ENCODE results near the gene PADI3.

PADI3 gene

GRCh38 chr1:17273096-17273495 lies 24.2 kb downstream of the PADI3 start:
- Mint-ChIP-seq H3K4me1 (no peaks in the 10 kb centered on the region), H3K9me3 (no peaks in the 10 kb centered on the region), H3K4me3 (no peak overlapping the region), H3K27me3 (peaks cover 22% of the 10 kb centered on the region), H3K27ac (ENCODE audit: low read depth) (no peak overlapping the region), H3K36me3 (ENCODE audit: insufficient read depth) (no peaks in the 10 kb centered on the region)
- DNase-seq (ENCODE audit: low spot score in 2 of 2): no peak
- ATAC-seq (replicated peaks; ENCODE audit: extremely low read depth, poor library complexity, severe bottlenecking): no peak

GRCh38 chr1:17274186-17275170 lies 25.6 kb downstream of the PADI3 start:
- H3K27me3 Mint-ChIP-seq: peaks cover 34% of the 10 kb centered on the region
- ATAC-seq (replicated peaks; ENCODE audit: extremely low read depth, poor library complexity, severe bottlenecking): no peak
- H3K4me3 Mint-ChIP-seq: no peak overlapping the region
- no peaks in the 10 kb centered on the region for H3K9me3 Mint-ChIP-seq
- no peaks in the 10 kb centered on the region for H3K4me1 Mint-ChIP-seq
- no peak for DNase-seq (ENCODE audit: low spot score in 2 of 2)
- H3K27ac Mint-ChIP-seq (ENCODE audit: low read depth): no peak overlapping the region
- H3K36me3 Mint-ChIP-seq (ENCODE audit: insufficient read depth): no peaks in the 10 kb centered on the region

GRCh38 chr1:17276568-17276967 lies 27.7 kb downstream of the PADI3 start:
- H3K27ac Mint-ChIP-seq (ENCODE audit: low read depth): no peak overlapping the region
- DNase-seq (ENCODE audit: low spot score in 2 of 2): no peak
- H3K27me3 Mint-ChIP-seq: peaks cover 43% of the 10 kb centered on the region
- no peaks in the 10 kb centered on the region for H3K9me3 Mint-ChIP-seq
- H3K36me3 Mint-ChIP-seq (ENCODE audit: insufficient read depth): no peaks in the 10 kb centered on the region
- no peaks in the 10 kb centered on the region for H3K4me1 Mint-ChIP-seq
- ATAC-seq (replicated peaks; ENCODE audit: extremely low read depth, poor library complexity, severe bottlenecking): no peak
- H3K4me3 Mint-ChIP-seq: no peak overlapping the region

DNA sequence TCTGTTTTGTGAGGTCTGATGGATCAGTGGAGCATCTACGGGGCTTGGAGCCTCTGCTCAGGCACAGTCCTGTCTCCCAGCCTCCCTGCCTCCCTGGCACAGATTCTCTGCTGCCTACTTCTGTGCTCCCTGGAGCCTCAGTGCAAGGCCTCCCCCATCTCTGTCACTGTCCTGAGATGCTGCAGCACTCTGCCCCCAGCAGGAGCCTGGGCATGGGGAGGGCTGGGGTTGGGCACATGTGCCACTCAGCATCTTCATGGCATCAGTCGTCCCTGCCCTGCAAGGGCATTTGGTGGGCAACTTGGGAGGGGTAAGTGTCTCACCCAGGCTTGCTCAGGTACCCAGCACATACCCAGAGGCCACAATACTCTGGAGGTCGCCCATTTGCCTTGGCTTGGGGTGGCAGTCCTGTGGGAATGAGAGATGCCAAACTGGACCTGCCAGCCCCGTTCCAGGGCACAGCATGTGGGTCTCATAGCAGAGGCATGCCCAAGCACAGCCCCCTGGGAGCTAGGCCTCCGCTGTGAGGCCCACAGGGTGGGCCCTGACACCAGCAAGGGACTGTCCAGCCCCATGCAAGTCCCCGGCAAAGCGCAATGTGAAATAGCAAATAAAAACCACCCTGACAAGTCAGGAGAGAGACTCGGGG lies 28.7 kb downstream of the PADI3 start:
- H3K4me3 Mint-ChIP-seq: no peak overlapping the region
- DNase-seq (ENCODE audit: low spot score in 2 of 2): no peak
- no peaks in the 10 kb centered on the region for H3K36me3 Mint-ChIP-seq (ENCODE audit: insufficient read depth)
- H3K9me3 Mint-ChIP-seq: no peaks in the 10 kb centered on the region
- no peak overlapping the region for H3K27ac Mint-ChIP-seq (ENCODE audit: low read depth)
- no peak for ATAC-seq (replicated peaks; ENCODE audit: extremely low read depth, poor library complexity, severe bottlenecking)
- no peaks in the 10 kb centered on the region for H3K4me1 Mint-ChIP-seq
- H3K27me3 Mint-ChIP-seq: peaks cover 52% of the 10 kb centered on the region

DNA sequence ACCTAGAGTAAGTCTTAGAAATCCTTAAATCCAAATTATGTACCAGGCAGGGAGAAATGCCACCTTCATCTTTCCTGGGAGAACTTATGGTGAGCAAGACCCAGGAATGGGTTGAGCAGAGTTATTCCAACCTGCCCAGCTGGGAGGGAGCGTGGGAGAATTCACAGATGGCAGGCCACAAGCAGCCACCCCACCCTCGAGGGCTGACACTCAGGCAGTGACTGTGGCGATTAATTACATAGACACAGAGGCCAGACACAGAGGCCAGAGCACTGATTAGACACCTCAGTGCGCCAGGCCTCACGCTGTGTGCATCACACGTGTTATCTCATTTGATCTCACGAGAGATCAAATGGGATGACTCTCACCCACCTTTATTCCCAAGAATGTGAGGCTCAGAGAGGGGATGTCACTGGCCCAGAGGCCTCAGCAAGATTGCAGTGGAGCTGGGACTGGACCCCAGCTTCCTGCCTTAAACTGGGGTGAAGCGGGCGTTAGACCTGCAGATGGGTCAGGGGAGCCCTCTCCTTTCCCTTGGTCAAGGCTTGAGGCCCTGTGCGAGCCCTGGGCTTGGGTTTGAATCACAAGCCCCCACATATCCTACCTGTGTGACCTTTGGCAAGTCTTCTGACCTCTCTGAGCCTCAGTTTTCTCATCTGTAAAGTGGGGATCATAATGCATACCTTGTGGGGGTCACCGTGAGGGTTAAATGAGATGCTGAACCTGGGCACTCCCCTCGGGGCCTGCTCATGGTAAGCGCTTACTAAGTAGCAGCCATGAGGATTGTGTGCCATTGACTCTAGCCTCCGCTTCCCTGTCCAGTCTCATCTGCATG lies 30.3 kb downstream of the PADI3 start:
- Mint-ChIP-seq H3K27ac (ENCODE audit: low read depth) (no peak overlapping the region), H3K27me3 (peaks cover 56% of the 10 kb centered on the region), H3K36me3 (ENCODE audit: insufficient read depth) (no peaks in the 10 kb centered on the region), H3K4me1 (no peaks in the 10 kb centered on the region), H3K9me3 (no peaks in the 10 kb centered on the region), H3K4me3 (no peak overlapping the region)
- ATAC-seq (replicated peaks; ENCODE audit: extremely low read depth, poor library complexity, severe bottlenecking): no peak
- DNase-seq (ENCODE audit: low spot score in 2 of 2): no peak

DNA sequence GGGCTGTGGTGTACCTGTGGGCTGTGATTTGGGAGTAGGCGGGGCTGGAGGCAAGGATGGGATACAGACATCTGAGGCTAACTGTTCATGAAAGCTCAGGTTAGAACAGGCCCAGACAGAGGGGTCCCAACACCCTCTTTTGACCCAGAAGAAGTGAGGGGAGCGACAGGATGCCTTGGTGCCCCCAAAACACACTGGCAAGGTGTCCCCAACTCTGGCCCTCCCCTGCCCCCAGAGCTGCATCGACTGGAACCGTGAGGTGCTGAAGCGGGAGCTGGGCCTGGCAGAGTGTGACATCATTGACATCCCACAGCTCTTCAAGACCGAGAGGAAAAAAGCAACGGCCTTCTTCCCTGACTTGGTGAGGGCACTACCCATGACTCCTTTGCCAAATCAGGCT lies 31.5 kb downstream of the PADI3 start:
- Mint-ChIP-seq H3K27ac (ENCODE audit: low read depth) (no peak overlapping the region), H3K27me3 (peaks cover 56% of the 10 kb centered on the region), H3K4me3 (no peak overlapping the region), H3K9me3 (no peaks in the 10 kb centered on the region), H3K36me3 (ENCODE audit: insufficient read depth) (no peaks in the 10 kb centered on the region), H3K4me1 (no peaks in the 10 kb centered on the region)
- DNase-seq (ENCODE audit: low spot score in 2 of 2) (no peak), ATAC-seq (replicated peaks; ENCODE audit: extremely low read depth, poor library complexity, severe bottlenecking) (no peak)

DNA sequence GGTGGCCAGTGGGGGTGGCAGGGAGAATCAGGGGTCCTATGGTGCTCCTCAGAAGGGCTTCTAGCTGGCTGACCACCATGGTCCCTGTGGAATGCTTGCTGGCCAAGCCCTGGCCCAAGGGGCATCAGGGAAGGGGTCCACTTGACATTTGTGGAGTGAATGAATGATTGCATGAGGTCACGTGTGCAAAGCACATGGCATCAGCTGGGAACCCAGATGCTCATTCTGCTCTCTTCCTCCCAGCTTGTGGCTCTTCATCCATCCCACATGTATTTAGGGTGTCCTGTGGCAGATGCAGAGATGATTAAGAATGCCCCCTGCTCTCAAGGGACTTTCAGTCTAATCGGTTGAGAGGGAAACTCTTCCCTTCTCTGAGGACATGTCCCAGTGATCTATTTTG lies 32.0 kb downstream of the PADI3 start:
- H3K27me3 Mint-ChIP-seq: peaks cover 60% of the 10 kb centered on the region
- DNase-seq (ENCODE audit: low spot score in 2 of 2): no peak
- H3K9me3 Mint-ChIP-seq: no peaks in the 10 kb centered on the region
- ATAC-seq (replicated peaks; ENCODE audit: extremely low read depth, poor library complexity, severe bottlenecking): no peak
- no peak overlapping the region for H3K27ac Mint-ChIP-seq (ENCODE audit: low read depth)
- H3K36me3 Mint-ChIP-seq (ENCODE audit: insufficient read depth): no peaks in the 10 kb centered on the region
- no peak overlapping the region for H3K4me3 Mint-ChIP-seq
- no peaks in the 10 kb centered on the region for H3K4me1 Mint-ChIP-seq

DNA sequence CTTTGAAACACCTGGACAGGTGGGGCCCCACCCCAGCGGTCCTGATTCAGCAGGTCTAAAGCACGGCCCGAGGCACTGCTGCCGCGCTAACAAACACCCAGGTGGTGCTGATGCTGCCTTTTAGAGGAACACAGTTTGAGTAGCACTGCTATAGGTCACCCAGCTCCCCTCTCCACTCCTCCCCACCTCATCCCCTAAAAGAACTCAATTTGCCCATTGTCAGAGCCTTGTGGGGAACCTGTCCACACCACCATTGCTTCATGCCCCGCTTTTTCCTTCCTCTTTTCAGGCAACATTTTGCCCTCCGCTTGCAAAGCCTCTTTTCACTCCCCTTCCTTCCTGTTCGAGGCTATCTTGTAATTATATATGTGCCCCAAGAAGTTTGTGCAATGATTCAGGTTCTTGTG lies 32.9 kb downstream of the PADI3 start:
- DNase-seq (ENCODE audit: low spot score in 2 of 2) (no peak), ATAC-seq (replicated peaks; ENCODE audit: extremely low read depth, poor library complexity, severe bottlenecking) (no peak)
- Mint-ChIP-seq H3K36me3 (ENCODE audit: insufficient read depth) (no peaks in the 10 kb centered on the region), H3K27ac (ENCODE audit: low read depth) (no peak overlapping the region), H3K4me1 (no peaks in the 10 kb centered on the region), H3K4me3 (no peak overlapping the region), H3K27me3 (peaks cover 69% of the 10 kb centered on the region), H3K9me3 (no peaks in the 10 kb centered on the region)

DNA sequence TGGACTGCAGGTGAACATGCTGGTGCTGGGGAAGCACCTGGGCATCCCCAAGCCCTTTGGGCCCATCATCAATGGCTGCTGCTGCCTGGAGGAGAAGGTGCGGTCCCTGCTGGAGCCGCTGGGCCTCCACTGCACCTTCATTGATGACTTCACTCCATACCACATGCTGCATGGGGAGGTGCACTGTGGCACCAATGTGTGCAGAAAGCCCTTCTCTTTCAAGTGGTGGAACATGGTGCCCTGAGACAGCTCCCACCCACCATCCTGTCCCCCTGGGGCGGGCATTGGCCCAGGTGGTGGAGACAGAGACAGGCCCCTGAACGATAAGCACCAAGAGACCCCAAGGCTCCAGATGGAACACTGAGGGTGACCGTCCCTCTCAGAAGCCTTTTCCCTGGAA lies 33.9 kb downstream of the PADI3 start:
- no peak for ATAC-seq (replicated peaks; ENCODE audit: extremely low read depth, poor library complexity, severe bottlenecking)
- H3K4me1 Mint-ChIP-seq: no peaks in the 10 kb centered on the region
- no peaks in the 10 kb centered on the region for H3K9me3 Mint-ChIP-seq
- H3K4me3 Mint-ChIP-seq: no peak overlapping the region
- DNase-seq (ENCODE audit: low spot score in 2 of 2): no peak
- peaks cover 69% of the 10 kb centered on the region for H3K27me3 Mint-ChIP-seq
- H3K36me3 Mint-ChIP-seq (ENCODE audit: insufficient read depth): no peaks in the 10 kb centered on the region
- H3K27ac Mint-ChIP-seq (ENCODE audit: low read depth): no peak overlapping the region

DNA sequence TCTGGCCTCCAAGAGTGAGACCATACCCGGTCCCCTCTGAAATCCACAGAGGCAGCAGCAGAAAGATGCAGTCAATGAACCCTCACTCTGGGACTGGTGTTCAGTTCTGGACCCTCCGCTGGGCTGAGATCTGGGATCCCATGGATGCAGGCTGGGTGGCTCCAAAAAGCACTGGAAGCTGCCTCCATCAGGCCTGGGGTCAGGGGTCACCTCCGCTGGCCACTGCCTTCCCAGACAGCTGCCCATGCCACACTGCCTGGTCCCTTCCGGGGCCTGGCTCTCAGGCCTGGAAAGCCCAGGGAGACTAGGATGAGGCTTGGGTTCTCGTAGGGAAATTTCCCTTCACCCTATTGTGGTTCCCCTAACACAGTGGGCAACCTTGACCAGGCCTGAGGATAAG lies 37.7 kb downstream of the PADI3 start:
- H3K4me1 Mint-ChIP-seq: no peaks in the 10 kb centered on the region
- peaks cover 57% of the 10 kb centered on the region for H3K27me3 Mint-ChIP-seq
- no peaks in the 10 kb centered on the region for H3K9me3 Mint-ChIP-seq
- no peak for DNase-seq (ENCODE audit: low spot score in 2 of 2)
- no peak overlapping the region for H3K27ac Mint-ChIP-seq (ENCODE audit: low read depth)
- H3K4me3 Mint-ChIP-seq: no peak overlapping the region
- ATAC-seq (replicated peaks; ENCODE audit: extremely low read depth, poor library complexity, severe bottlenecking): no peak
- no peaks in the 10 kb centered on the region for H3K36me3 Mint-ChIP-seq (ENCODE audit: insufficient read depth)

- Mint-ChIP-seq H3K9me3 (no peaks in the 10 kb centered on the region), H3K27ac (ENCODE audit: low read depth) (no peak overlapping the region), H3K36me3 (ENCODE audit: insufficient read depth) (no peaks in the 10 kb centered on the region), H3K4me3 (no peak overlapping the region), H3K27me3 (peaks cover 52% of the 10 kb centered on the region), H3K4me1 (no peaks in the 10 kb centered on the region)
- ATAC-seq (replicated peaks; ENCODE audit: extremely low read depth, poor library complexity, severe bottlenecking) (no peak), DNase-seq (ENCODE audit: low spot score in 2 of 2) (no peak)
These were observed 38.4 kb downstream of the PADI3 start for GRCh38 chr1:17287130-17287776.

- DNase-seq (ENCODE audit: low spot score in 2 of 2) (no peak), ATAC-seq (replicated peaks; ENCODE audit: extremely low read depth, poor library complexity, severe bottlenecking) (no peak)
- H3K4me1 Mint-ChIP-seq: no peaks in the 10 kb centered on the region
- peaks cover 47% of the 10 kb centered on the region for H3K27me3 Mint-ChIP-seq
- H3K36me3 Mint-ChIP-seq (ENCODE audit: insufficient read depth): no peaks in the 10 kb centered on the region
- no peak overlapping the region for H3K27ac Mint-ChIP-seq (ENCODE audit: low read depth)
- no peaks in the 10 kb centered on the region for H3K9me3 Mint-ChIP-seq
- no peak overlapping the region for H3K4me3 Mint-ChIP-seq
These were observed 40.8 kb downstream of the PADI3 start for GRCh38 chr1:17289721-17290120.

Measured in central memory CD8-positive, alpha-beta T cell (primary cell).